ENCODE data around the gene CMC4. TPM values are rescaled to one million over a fixed set of nuclear protein-coding genes. Genes with fewer than 3 reads are reported as not detected.

Gene CMC4
- total RNA-seq, 2 donors from 2014 or later = 4.3 to 6.9 TPM

DNA sequence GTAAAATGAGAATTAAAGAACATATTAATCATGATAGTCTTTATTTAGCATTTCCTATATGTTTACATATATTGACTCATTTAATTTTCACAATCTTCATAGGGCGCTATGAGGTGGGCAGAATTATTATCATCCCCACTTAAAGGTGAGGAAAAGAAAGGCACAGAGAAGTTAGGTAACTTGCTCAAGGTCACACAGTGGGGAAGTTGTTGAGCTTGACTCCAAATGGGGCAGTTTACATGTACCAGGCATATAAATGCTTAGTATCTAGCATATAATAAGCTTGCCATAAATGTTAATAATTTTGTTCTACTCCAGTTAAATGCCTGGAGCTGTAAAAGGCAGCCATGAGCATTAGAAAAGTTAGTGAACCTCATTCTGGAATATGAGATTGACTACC lies 1.5 kb downstream of the CMC4 start:
- ATAC-seq (no peak), DNase-seq (no peak)
- Mint-ChIP-seq H3K27me3 (no peaks in the 10 kb centered on the region), H3K4me3 (peak overlapping the region; percentile 81), H3K4me1 (peaks cover 32% of the 10 kb centered on the region), H3K27ac (peak overlapping the region; percentile 90), H3K36me3 (ENCODE audit: low read depth) (peaks cover 4% of the 10 kb centered on the region)
- no peaks in the 10 kb centered on the region for H3K9me3 ChIP-seq (ENCODE audit: control insufficient read depth, low read length, poor library complexity, severe bottlenecking)

DNA sequence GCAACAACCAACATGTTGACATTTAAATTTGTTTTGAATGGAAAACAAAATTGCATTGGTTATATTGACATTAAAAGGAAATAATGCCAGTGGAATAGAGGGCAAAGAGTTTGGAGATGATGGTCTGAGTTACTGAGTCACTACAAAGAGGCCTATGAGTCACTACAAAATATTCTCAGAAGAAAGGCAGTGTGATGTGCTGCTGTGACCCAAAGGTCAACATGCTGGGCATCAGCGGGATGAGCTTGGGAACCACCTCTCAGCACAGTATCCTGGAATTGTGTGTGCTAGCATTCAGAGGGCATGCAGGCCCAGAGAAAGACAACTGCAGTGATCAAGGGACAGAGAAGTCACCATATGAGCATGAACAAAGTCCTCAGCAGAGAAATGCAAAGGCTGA lies 2.8 kb downstream of the CMC4 start:
- ATAC-seq (no peak), DNase-seq (no peak)
- no peaks in the 10 kb centered on the region for H3K36me3 Mint-ChIP-seq (ENCODE audit: low read depth)
- no peak overlapping the region for H3K27ac Mint-ChIP-seq
- peaks cover 21% of the 10 kb centered on the region for H3K4me1 Mint-ChIP-seq
- no peaks in the 10 kb centered on the region for H3K27me3 Mint-ChIP-seq
- no peaks in the 10 kb centered on the region for H3K9me3 ChIP-seq (ENCODE audit: control insufficient read depth, low read length, poor library complexity, severe bottlenecking)
- H3K4me3 Mint-ChIP-seq = no peak overlapping the region

DNA sequence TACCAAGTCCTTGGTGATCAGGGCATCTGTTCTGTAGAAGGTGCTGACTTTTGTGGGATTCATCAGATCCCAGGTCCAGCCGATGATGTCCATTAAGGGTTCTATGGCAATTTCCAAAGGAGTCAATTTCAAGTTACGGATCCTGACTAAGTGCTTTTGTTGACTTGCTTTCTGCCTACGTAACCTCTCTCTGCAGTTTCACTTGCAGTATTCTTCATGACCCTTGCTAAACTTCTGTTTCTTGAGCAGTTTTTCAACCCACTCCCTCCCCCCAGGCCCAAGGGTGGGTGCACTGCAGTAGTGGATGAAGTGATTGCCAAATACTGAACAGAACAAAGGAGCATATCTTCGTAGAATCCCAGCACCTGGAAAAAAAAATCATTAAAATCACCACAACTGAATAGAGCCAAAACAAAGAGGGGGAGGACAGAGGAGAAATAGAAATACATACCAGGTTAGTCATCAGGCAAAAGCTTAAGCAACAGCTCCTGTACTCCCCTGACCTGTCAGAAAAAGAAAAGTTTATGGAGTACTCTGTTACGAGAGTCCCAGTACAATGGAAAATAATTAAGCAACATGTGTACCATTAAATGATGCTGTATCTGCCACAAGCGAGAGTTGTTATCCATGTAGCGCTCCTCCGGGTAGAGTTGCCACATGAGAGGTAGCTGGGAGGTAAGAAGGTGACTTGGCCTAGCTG lies 5.8 kb downstream of the CMC4 start:
- H3K27ac Mint-ChIP-seq = no peak overlapping the region
- ATAC-seq (no peak), DNase-seq (no peak)
- peaks cover 13% of the 10 kb centered on the region for H3K4me1 Mint-ChIP-seq
- H3K27me3 Mint-ChIP-seq = no peaks in the 10 kb centered on the region
- no peaks in the 10 kb centered on the region for H3K9me3 ChIP-seq (ENCODE audit: control insufficient read depth, low read length, poor library complexity, severe bottlenecking)
- H3K4me3 Mint-ChIP-seq = no peak overlapping the region
- H3K36me3 Mint-ChIP-seq (ENCODE audit: low read depth) = no peaks in the 10 kb centered on the region

DNA sequence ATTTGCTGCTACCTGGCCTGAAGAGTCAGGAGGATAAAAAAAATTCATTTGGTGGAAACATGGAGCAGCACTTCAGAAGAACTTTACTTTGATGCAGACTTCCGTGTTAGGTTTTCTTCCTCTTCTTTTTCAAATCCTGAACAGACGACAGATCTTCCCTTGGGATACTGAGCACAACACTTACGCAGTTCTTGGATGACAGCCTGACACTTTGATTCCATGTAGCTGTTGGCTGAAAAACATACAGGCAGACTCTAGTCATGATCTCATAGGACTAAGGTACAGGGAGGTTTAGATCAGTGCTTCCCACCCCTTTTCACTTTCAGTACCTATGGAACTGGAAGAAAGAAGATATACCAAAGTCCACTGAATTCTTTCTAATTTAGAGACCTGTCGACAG lies 9.2 kb downstream of the CMC4 start:
- no peak for ATAC-seq
- no peaks in the 10 kb centered on the region for H3K9me3 ChIP-seq (ENCODE audit: control insufficient read depth, low read length, poor library complexity, severe bottlenecking)
- no peaks in the 10 kb centered on the region for H3K36me3 Mint-ChIP-seq (ENCODE audit: low read depth)
- H3K27me3 Mint-ChIP-seq = no peaks in the 10 kb centered on the region
- H3K27ac Mint-ChIP-seq = no peak overlapping the region
- H3K4me3 Mint-ChIP-seq = no peak overlapping the region
- H3K4me1 Mint-ChIP-seq = no peaks in the 10 kb centered on the region
- DNase-seq = no peak

DNA sequence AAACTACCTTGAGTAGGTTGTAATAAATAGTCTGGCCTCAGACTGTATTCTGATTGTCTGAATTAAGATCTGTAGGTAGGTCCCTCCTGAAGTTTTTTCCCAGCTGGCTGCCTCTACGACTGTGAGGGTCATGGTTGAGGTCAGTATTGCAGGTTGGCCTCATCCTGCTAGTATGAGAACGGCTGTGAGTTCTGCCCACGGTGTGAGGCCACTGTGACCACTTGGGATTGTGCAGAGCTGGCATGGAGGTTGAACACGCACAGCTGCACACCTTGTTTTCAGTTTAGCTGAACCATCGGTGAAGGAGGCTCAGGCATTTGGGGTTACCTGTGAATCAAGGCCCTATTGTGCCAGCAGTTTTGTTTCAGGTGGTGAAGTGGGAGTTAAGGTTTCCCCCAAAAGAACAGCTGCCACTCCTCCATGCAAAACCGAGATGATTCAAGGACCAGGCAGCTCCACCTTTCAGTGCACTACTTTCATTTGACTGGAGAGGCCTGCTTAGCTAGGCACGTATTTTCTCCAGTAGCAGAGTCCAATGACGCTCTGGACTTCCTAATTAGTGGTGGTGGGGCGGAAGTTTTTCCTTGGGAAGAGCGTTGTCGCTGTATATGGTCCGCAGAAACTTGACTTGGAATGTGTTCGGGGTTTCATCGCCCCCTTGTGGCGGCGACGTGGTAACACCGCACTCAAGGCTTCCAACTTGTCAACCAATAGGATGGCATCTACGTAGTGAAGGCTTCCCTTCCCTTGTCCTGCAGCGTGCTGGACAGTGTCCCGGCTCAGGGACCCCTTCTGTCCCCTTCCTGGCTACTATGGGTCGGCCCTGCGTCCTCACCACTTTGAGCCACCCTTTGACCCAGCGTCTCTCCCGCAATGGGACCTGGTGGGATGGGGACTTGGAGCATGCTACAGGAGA lies 13.8 kb downstream of the CMC4 start:
- no peaks in the 10 kb centered on the region for H3K36me3 Mint-ChIP-seq (ENCODE audit: low read depth)
- DNase-seq (peak; percentile 24 to 29 (median 26)), ATAC-seq (peak; percentile 85)
- peak overlapping the region; percentile 68 for H3K4me3 Mint-ChIP-seq
- H3K27ac Mint-ChIP-seq = no peak overlapping the region
- H3K27me3 Mint-ChIP-seq = no peaks in the 10 kb centered on the region
- H3K4me1 Mint-ChIP-seq = no peaks in the 10 kb centered on the region
- no peaks in the 10 kb centered on the region for H3K9me3 ChIP-seq (ENCODE audit: control insufficient read depth, low read length, poor library complexity, severe bottlenecking)

DNA sequence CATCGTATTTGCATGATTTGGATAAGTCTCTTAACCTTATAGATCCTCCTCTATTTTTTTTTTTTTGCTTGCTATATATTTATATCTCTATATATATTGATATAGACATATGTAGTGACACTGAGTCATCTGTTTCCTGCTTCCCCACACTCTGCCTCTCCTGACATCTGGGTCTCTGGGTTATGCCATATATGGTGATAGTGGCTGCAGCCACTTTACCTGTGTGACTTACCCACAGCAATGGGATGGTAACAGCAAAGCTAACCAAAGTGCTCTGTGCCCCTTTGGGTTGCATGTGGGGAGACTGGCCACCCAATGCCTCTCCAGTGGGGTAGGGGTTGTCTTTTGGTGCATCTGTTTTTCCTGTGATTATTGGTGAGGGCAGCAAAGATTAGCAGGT lies 14.5 kb downstream of the CMC4 start:
- no peaks in the 10 kb centered on the region for H3K9me3 ChIP-seq (ENCODE audit: control insufficient read depth, low read length, poor library complexity, severe bottlenecking)
- no peaks in the 10 kb centered on the region for H3K4me1 Mint-ChIP-seq
- DNase-seq = no peak
- H3K27me3 Mint-ChIP-seq = no peaks in the 10 kb centered on the region
- ATAC-seq = peak; percentile 67
- H3K27ac Mint-ChIP-seq = no peak overlapping the region
- H3K4me3 Mint-ChIP-seq = peak overlapping the region; percentile 68
- peaks cover 1% of the 10 kb centered on the region for H3K36me3 Mint-ChIP-seq (ENCODE audit: low read depth)

DNA sequence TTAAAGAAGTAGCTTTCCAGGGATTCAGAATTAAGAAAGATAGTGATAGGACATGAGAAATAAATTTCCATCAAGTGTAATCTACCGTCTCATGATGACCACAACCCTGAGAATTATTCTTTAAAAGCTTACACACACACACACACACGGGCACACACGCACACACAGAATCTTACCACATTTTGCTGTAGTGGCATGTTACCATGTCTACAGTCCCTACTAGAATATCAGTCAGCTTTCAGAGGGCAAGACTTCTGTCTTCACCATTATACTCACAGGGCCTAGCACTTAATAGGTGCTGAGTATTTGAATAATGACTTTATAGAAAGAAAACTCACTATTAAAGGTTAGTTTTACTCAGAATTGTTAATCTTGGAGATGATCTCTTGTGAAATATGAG lies 15.4 kb downstream of the CMC4 start:
- H3K27ac Mint-ChIP-seq = no peak overlapping the region
- H3K27me3 Mint-ChIP-seq = no peaks in the 10 kb centered on the region
- ATAC-seq = no peak
- H3K4me1 Mint-ChIP-seq = no peaks in the 10 kb centered on the region
- H3K36me3 Mint-ChIP-seq (ENCODE audit: low read depth) = peaks cover 2% of the 10 kb centered on the region
- H3K9me3 ChIP-seq (ENCODE audit: control insufficient read depth, low read length, poor library complexity, severe bottlenecking) = no peaks in the 10 kb centered on the region
- no peak overlapping the region for H3K4me3 Mint-ChIP-seq
- no peak for DNase-seq

DNA sequence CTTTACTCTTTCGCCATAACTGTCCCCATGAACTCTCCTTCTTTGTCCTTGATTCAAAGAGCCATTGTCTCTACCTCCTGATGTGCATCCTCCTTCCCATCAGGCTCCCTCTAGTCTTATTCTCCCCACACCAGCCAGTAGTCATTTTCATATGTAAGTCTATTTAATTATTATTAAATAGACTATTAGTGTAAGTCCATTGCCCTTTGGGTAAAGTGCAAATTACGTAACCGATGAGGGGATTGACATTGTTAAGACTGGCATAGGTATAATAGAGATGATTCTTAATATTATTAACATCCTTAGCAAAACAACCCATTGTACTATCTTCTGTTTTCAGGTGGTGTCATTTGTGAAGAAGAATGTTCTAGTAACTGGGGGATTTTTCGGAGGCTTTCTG lies 16.7 kb downstream of the CMC4 start:
- Mint-ChIP-seq H3K36me3 (ENCODE audit: low read depth) (peaks cover 2% of the 10 kb centered on the region), H3K27me3 (no peaks in the 10 kb centered on the region), H3K4me1 (no peaks in the 10 kb centered on the region), H3K4me3 (no peak overlapping the region), H3K27ac (peak overlapping the region; percentile 81)
- H3K9me3 ChIP-seq (ENCODE audit: control insufficient read depth, low read length, poor library complexity, severe bottlenecking) = no peaks in the 10 kb centered on the region
- no peak for ATAC-seq
- no peak for DNase-seq

DNA sequence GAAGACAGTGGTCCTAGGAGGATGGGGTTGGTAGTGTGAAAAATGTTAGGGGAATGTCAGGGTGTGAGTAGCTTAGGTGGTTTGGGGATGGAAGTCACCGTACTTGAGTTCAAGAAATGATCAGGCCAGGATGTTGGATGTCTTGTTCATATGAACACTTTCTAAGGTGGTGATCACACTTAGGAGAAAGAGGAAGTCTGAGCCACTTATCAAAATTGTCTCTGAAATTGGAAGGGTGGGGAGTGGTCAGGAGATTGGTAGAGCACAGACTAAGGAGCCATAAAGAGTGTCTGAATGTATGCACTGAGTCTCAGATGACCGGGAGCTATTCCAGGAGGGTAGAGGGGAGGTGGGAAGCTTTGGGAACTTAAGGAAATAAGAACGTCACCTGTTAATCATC lies 17.3 kb downstream of the CMC4 start:
- DNase-seq (no peak), ATAC-seq (no peak)

DNA sequence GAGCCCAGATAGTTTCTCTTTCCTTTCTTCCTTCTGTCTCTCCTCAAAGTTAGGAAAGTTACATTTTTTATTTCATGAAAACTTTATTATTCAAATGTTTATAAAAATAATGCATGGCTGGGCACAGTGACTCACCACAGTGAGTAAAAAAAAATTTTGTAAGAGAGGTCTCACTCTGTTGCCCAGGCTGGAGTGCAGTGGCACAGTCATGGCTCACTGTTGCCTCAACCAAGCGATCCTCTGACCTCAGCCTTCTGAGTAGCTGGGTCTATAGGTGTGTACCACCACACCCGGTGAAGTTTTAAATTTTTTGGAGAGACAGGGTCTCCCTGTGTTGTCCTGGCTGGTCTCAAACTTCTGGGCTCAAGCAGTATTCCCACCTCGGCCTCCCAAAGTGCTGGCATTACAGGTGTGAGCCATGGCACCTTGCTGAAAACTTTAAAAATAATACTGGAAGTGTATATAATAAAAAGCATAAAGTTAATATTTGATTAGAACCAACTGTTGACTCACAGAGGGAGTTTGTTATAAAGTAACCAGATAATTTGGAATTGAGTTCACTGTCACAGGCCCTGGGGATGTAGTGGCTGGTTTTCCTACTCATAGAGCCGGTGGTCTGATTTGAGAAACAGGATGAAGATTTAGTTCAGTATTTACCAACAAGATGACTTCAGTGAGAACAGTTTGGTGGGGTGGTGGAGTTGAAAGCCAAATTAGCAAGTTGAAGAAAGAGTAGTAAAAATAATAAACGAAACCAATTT lies 18.0 kb downstream of the CMC4 start:
- H3K4me1 Mint-ChIP-seq = peaks cover 2% of the 10 kb centered on the region
- no peak for ATAC-seq
- H3K9me3 ChIP-seq (ENCODE audit: control insufficient read depth, low read length, poor library complexity, severe bottlenecking) = no peaks in the 10 kb centered on the region
- H3K36me3 Mint-ChIP-seq (ENCODE audit: low read depth) = peaks cover 2% of the 10 kb centered on the region
- no peak overlapping the region for H3K4me3 Mint-ChIP-seq
- peak overlapping the region; percentile 81 for H3K27ac Mint-ChIP-seq
- no peak for DNase-seq
- H3K27me3 Mint-ChIP-seq = no peaks in the 10 kb centered on the region

More for the DNA sequence above, 17.3 kb downstream of the CMC4 start:
- Mint-ChIP-seq H3K27me3 (no peaks in the 10 kb centered on the region), H3K27ac (peak overlapping the region; percentile 81), H3K4me1 (peaks cover 2% of the 10 kb centered on the region), H3K36me3 (ENCODE audit: low read depth) (peaks cover 2% of the 10 kb centered on the region), H3K4me3 (no peak overlapping the region)
- no peaks in the 10 kb centered on the region for H3K9me3 ChIP-seq (ENCODE audit: control insufficient read depth, low read length, poor library complexity, severe bottlenecking)

DNA sequence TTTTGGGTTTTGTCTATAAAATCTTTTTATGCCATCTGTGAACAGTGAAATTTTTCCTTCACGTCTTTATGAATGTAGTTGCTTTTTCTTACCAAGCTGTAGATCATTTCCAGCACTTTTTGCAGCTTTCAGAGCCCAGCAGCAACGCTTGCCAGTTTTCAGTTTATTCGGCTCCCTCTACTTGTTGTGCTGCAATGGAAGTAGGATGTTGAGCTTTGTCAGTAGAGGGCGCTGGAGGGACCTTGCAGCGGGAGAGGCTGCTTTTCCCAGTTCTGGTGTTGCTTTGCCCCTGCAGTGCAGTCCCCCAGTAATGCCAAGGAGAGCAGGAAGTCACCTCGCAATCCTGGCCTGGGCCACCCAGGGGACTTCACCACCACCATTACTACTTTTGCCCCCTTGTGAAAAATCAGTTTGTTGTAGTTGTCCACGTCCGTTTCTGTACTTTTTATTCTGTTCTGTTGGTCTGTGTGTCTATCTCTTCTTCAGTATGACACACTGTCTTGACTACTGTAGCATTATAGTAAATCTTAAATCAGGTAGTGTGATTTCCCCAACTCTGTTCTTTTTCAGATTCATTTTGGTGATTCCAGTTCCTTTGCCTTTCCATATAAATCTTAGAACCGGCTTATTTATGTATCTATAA lies 21.8 kb downstream of the CMC4 start:
- no peaks in the 10 kb centered on the region for H3K27me3 Mint-ChIP-seq
- H3K4me3 Mint-ChIP-seq = no peak overlapping the region
- peak overlapping the region; percentile 56 for H3K27ac Mint-ChIP-seq
- H3K36me3 Mint-ChIP-seq (ENCODE audit: low read depth) = peaks cover 4% of the 10 kb centered on the region
- peaks cover 6% of the 10 kb centered on the region for H3K4me1 Mint-ChIP-seq
- DNase-seq (peak in 2 of 3 donors; percentile 14 to 26), ATAC-seq (no peak)
- no peaks in the 10 kb centered on the region for H3K9me3 ChIP-seq (ENCODE audit: control insufficient read depth, low read length, poor library complexity, severe bottlenecking)

DNA sequence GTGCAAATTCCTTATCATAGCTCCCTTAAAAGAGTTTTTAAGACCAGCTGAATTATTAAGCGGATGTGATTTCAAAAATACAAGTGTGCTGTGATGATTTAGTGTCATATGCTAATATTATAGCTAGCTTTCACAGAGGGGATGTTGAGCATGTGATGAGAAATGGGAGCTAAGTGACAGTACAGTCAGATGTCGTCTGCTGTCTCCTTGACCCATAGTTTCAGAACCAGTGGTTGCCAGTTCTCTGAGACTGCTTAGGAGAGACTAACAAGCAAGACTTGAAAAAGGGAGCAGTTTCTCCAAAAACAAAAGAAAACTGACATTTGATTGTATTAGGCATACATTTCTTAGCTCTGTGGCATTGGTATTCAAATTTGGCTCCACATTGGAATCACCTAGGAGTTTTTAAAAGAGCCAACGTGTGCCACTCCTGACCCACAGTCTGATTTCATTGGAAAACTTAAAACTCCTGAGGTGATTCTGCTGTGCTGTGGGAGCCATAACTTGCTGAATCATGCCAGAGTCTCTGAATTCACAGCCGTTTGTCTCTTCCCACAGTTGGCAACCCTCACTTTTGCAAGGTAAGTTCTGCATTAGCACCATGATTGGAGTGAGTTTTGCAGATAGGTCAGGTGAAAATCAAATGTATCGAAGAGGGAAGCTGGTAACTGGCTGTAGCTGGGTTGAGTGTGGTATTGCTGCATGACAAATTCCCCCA lies 24.0 kb downstream of the CMC4 start:
- Mint-ChIP-seq H3K4me1 (peaks cover 11% of the 10 kb centered on the region), H3K4me3 (no peak overlapping the region), H3K36me3 (ENCODE audit: low read depth) (peaks cover 4% of the 10 kb centered on the region), H3K27ac (no peak overlapping the region), H3K27me3 (no peaks in the 10 kb centered on the region)
- H3K9me3 ChIP-seq (ENCODE audit: control insufficient read depth, low read length, poor library complexity, severe bottlenecking) = no peaks in the 10 kb centered on the region
- no peak for DNase-seq
- ATAC-seq = no peak
